Calu3 (cell line): Measurements from ENCODE around the gene ZNF81. TPM values are rescaled to one million over a fixed set of nuclear protein-coding genes. Genes with fewer than 3 reads are reported as not detected.

Experiments used
- BruUV-seq: library from RNA; stranded (reverse); fragments of 400-500 nt; replicated peaks from 2 replicates; lab custom pipeline; 2021; lab: Mats Ljungman, UMichigan
- CTCF ChIA-PET: fragments of 300-600 bp; sonication (Branson Sonifier 250); formaldehyde crosslinking; loops from one replicate; lab custom pipeline; 2022; ENCODE audit warnings: antibody characterized with exemption; lab: Charles Lee
- DNase-seq: peaks from one replicate; pipeline ENCODE4 v3.0.0; 2022
- H3K27ac Mint-ChIP-seq: one replicate; pipeline ENCODE4 v1.8.0; 2022; ENCODE audit warnings: mixed read lengths; ENCODE audit not compliant: unreplicated experiment
- H3K27me3 Mint-ChIP-seq: one replicate; pipeline ENCODE4 v1.8.0; 2022; ENCODE audit warnings: mixed read lengths; ENCODE audit not compliant: unreplicated experiment
- H3K36me3 Mint-ChIP-seq: one replicate; pipeline ENCODE4 v1.8.0; 2022; ENCODE audit warnings: mild to moderate bottlenecking, moderate library complexity, mixed read lengths; ENCODE audit not compliant: insufficient read depth, unreplicated experiment
- H3K4me1 Mint-ChIP-seq: one replicate; pipeline ENCODE4 v1.8.0; 2022; ENCODE audit warnings: mild to moderate bottlenecking, low read depth, mixed read lengths; ENCODE audit not compliant: unreplicated experiment
- H3K4me3 Mint-ChIP-seq: one replicate; pipeline ENCODE4 v1.8.0; 2022; ENCODE audit warnings: mild to moderate bottlenecking, low read depth, moderate library complexity, mixed read lengths; ENCODE audit not compliant: unreplicated experiment
- H3K9me3 Mint-ChIP-seq: one replicate; pipeline ENCODE4 v1.8.0; 2022; ENCODE audit warnings: low read depth, mixed read lengths; ENCODE audit not compliant: unreplicated experiment
- intact Hi-C: fragments of 100-400 bp; cut with micrococcal nuclease; formaldehyde crosslinking; loops from one replicate; pipeline ENCODE4 v1.10.0; 2022; ENCODE audit not compliant: unreplicated experiment
- total RNA-seq: library from RNA; stranded (reverse); gene quantifications from 2 replicates; pipeline ENCODE4 v1.2.3, GENCODE V29; 2022
- TF ChIP-seq, protein P1 (sequence below): fragments of 200-600 bp; IDR thresholded peaks from one replicate; pipeline ENCODE4 v1.8.0; 2022; ENCODE audit warnings: antibody characterized with exemption; ENCODE audit not compliant: unreplicated experiment

The ZNF81 gene
- total RNA-seq, 1 experiment from 2014 or later, result 10.7 TPM

DNA sequence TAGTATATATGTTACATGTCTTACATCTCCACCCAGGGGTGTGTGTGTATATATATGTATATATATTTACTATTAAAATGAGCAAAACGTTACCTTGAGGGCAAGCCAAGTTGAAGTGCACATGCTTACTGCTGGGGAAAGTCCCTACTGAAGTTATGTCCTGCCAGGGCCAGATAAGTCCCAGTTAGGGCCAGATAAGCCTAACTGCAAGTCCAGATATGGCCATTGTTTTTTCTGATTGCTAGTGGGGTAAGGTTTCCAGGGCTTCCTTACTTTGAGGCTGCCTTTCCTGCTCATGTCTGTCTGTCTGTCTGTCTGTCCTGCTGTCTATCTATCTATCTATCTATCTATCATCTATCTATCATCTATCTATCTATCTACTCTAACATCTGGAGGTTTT, 19.3 kb upstream of the ZNF81 start:
- no peak overlapping the region for H3K27ac Mint-ChIP-seq
- intact Hi-C loops, result no loop called here
- no TSS peak for BruUV-seq
- no peaks in the 10 kb centered on the region for H3K4me1 Mint-ChIP-seq
- CTCF ChIA-PET, result no interaction called here
- TF ChIP-seq, protein P1, sequence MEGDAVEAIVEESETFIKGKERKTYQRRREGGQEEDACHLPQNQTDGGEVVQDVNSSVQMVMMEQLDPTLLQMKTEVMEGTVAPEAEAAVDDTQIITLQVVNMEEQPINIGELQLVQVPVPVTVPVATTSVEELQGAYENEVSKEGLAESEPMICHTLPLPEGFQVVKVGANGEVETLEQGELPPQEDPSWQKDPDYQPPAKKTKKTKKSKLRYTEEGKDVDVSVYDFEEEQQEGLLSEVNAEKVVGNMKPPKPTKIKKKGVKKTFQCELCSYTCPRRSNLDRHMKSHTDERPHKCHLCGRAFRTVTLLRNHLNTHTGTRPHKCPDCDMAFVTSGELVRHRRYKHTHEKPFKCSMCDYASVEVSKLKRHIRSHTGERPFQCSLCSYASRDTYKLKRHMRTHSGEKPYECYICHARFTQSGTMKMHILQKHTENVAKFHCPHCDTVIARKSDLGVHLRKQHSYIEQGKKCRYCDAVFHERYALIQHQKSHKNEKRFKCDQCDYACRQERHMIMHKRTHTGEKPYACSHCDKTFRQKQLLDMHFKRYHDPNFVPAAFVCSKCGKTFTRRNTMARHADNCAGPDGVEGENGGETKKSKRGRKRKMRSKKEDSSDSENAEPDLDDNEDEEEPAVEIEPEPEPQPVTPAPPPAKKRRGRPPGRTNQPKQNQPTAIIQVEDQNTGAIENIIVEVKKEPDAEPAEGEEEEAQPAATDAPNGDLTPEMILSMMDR, result no peak
- DNase-seq, result no peak
- no peaks in the 10 kb centered on the region for H3K36me3 Mint-ChIP-seq
- no peaks in the 10 kb centered on the region for H3K27me3 Mint-ChIP-seq
- H3K9me3 Mint-ChIP-seq, result no peaks in the 10 kb centered on the region
- no peak overlapping the region for H3K4me3 Mint-ChIP-seq

- Mint-ChIP-seq H3K27me3 (no peaks in the 10 kb centered on the region), H3K4me1 (no peaks in the 10 kb centered on the region), H3K36me3 (no peaks in the 10 kb centered on the region), H3K27ac (no peak overlapping the region), H3K9me3 (no peaks in the 10 kb centered on the region), H3K4me3 (no peak overlapping the region)
- TF ChIP-seq, protein P1, result no peak
- no TSS peak for BruUV-seq
- CTCF ChIA-PET, result no interaction called here
- intact Hi-C loops, result no loop called here
- DNase-seq, result no peak
These were observed 18.8 kb upstream of the ZNF81 start for GRCh38 chrX:47817897-47818296.

DNA sequence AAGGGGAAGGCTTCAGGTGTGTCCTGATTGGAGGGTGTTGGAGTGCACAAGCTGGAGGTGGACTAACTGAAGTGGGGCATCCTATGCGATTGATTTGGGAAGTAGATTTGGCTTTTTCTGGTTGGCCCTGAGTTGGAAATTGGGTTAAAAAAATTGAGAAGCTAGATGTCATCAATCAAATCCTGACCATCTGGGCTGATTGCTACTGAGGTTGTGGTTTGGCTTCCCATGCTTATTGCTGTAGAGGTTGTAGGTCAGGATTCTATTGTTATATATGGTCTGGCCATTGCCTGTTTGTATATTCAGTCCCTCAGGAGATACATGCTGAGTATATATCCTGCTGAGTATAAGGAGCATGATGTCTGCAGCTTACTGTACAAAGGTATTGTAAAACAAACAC, 7.7 kb upstream of the ZNF81 start:
- TF ChIP-seq, protein P1, result no peak
- CTCF ChIA-PET, result no interaction called here
- H3K4me1 Mint-ChIP-seq, result no peaks in the 10 kb centered on the region
- no TSS peak for BruUV-seq
- intact Hi-C loops, result no loop called here
- H3K36me3 Mint-ChIP-seq, result no peaks in the 10 kb centered on the region
- H3K4me3 Mint-ChIP-seq, result no peak overlapping the region
- peaks cover under 1% of the 10 kb centered on the region for H3K9me3 Mint-ChIP-seq
- no peaks in the 10 kb centered on the region for H3K27me3 Mint-ChIP-seq
- DNase-seq, result no peak
- H3K27ac Mint-ChIP-seq, result no peak overlapping the region

- TF ChIP-seq, protein P1, result peak; percentile 68
- Mint-ChIP-seq H3K4me1 (no peaks in the 10 kb centered on the region), H3K9me3 (no peaks in the 10 kb centered on the region), H3K4me3 (no peak overlapping the region), H3K27ac (no peak overlapping the region), H3K27me3 (no peaks in the 10 kb centered on the region), H3K36me3 (peaks cover 9% of the 10 kb centered on the region)
- BruUV-seq, result no TSS peak
- CTCF ChIA-PET, result no interaction called here
- peak; percentile 69 for DNase-seq
- intact Hi-C loops, result loop anchor here (1.0 kb wide), 1 partner anchor 195 kb away; no protein-coding TSS in a partner anchor
These were observed 4.9 kb upstream of the ZNF81 start for GRCh38 chrX:47831788-47832187.
